ENCODE data around the gene NAA35. TPM values are rescaled to one million over a fixed set of nuclear protein-coding genes. Genes with fewer than 3 reads are reported as not detected.

Gene NAA35
- total RNA-seq, 1 donor from 2014 or later, result 17.9 TPM

- H3K4me3 ChIP-seq, result no peak overlapping the region
- H3K9me3 ChIP-seq (replicated peaks), result no peaks in the 10 kb centered on the region
- TF ChIP-seq CTCF (IDR thresholded peaks at IDR 0.05; ENCODE audit: borderline replicate concordance), result no peak
- DNase-seq, result no peak
- intact Hi-C loops (cut with micrococcal nuclease), result no loop called here
- no peaks in the 10 kb centered on the region for H3K4me1 ChIP-seq
- H3K27me3 ChIP-seq (ENCODE audit: low read depth), result no peaks in the 10 kb centered on the region
- no peaks in the 10 kb centered on the region for H3K36me3 ChIP-seq
- no peak overlapping the region for H3K27ac ChIP-seq (replicated peaks)
Observed at GRCh38 chr9:86052556-86053468, 111.9 kb downstream of the NAA35 start.

GRCh38 chr9:86054695-86055094, 113.7 kb downstream of the NAA35 start:
- intact Hi-C loops (cut with micrococcal nuclease), result no loop called here
- no peak for DNase-seq
- Histone ChIP-seq H3K27me3 (ENCODE audit: low read depth) (no peaks in the 10 kb centered on the region), H3K9me3 (replicated peaks) (no peaks in the 10 kb centered on the region), H3K27ac (replicated peaks) (no peak overlapping the region), H3K36me3 (no peaks in the 10 kb centered on the region), H3K4me3 (no peak overlapping the region), H3K4me1 (no peaks in the 10 kb centered on the region)
- no peak for TF ChIP-seq CTCF (IDR thresholded peaks at IDR 0.05; ENCODE audit: borderline replicate concordance)

GRCh38 chr9:86057491-86057890, 116.5 kb downstream of the NAA35 start:
- TF ChIP-seq CTCF (IDR thresholded peaks at IDR 0.05; ENCODE audit: borderline replicate concordance), result no peak
- Histone ChIP-seq H3K4me3 (no peak overlapping the region), H3K4me1 (no peaks in the 10 kb centered on the region), H3K36me3 (no peaks in the 10 kb centered on the region), H3K27ac (replicated peaks) (no peak overlapping the region), H3K9me3 (replicated peaks) (no peaks in the 10 kb centered on the region), H3K27me3 (ENCODE audit: low read depth) (no peaks in the 10 kb centered on the region)
- intact Hi-C loops (cut with micrococcal nuclease), result no loop called here
- no peak for DNase-seq

GRCh38 chr9:86061972-86062739, 121.2 kb downstream of the NAA35 start:
- no peak overlapping the region for H3K4me3 ChIP-seq
- H3K4me1 ChIP-seq, result no peaks in the 10 kb centered on the region
- H3K27me3 ChIP-seq (ENCODE audit: low read depth), result no peaks in the 10 kb centered on the region
- DNase-seq, result no peak
- TF ChIP-seq CTCF (IDR thresholded peaks at IDR 0.05; ENCODE audit: borderline replicate concordance), result no peak
- no peaks in the 10 kb centered on the region for H3K36me3 ChIP-seq
- H3K27ac ChIP-seq (replicated peaks), result no peak overlapping the region
- no peaks in the 10 kb centered on the region for H3K9me3 ChIP-seq (replicated peaks)
- intact Hi-C loops (cut with micrococcal nuclease), result no loop called here

- no peaks in the 10 kb centered on the region for H3K4me1 ChIP-seq
Observed at GRCh38 chr9:86062845-86063693, 122.1 kb downstream of the NAA35 start.

More at GRCh38 chr9:86062845-86063693, 122.1 kb downstream of the NAA35 start:
- intact Hi-C loops (cut with micrococcal nuclease), result no loop called here
- Histone ChIP-seq H3K9me3 (replicated peaks) (no peaks in the 10 kb centered on the region), H3K27ac (replicated peaks) (no peak overlapping the region), H3K4me3 (no peak overlapping the region), H3K27me3 (ENCODE audit: low read depth) (no peaks in the 10 kb centered on the region), H3K36me3 (no peaks in the 10 kb centered on the region)
- TF ChIP-seq CTCF (IDR thresholded peaks at IDR 0.05; ENCODE audit: borderline replicate concordance), result no peak
- no peak for DNase-seq

All from left ventricle myocardium inferior (tissue), 1 donor.